Activated naive CD4-positive, alpha-beta T cell treated with anti-CD3 and anti-CD28 coated beads, Interleukin-2, amount 50 U/mL, for 16 hours (primary cell): ENCODE data around the gene FRMD4A.

Source experiments
- DNase-seq: peaks from one replicate; pipeline ENCODE4 v3.0.0-alpha.2; 2020

Gene FRMD4A

GRCh38 chr10:13707156-13707881, 623.4 kb downstream of the FRMD4A start:
- peak; percentile 30 for DNase-seq

GRCh38 chr10:13706604-13707003, 624.1 kb downstream of the FRMD4A start:
- DNase-seq = no peak

GRCh38 chr10:13706175-13706574, 624.5 kb downstream of the FRMD4A start:
- no peak for DNase-seq

GRCh38 chr10:13705526-13706174, 625.1 kb downstream of the FRMD4A start:
- no peak for DNase-seq

- DNase-seq = no peak
These were observed 625.8 kb downstream of the FRMD4A start for GRCh38 chr10:13704964-13705363.

- DNase-seq = no peak
These were observed 626.7 kb downstream of the FRMD4A start for GRCh38 chr10:13703997-13704536.

GRCh38 chr10:13703101-13703818, 627.5 kb downstream of the FRMD4A start:
- DNase-seq = no peak

GRCh38 chr10:13701157-13701919, 629.4 kb downstream of the FRMD4A start:
- DNase-seq = no peak

- DNase-seq = no peak
These were observed 630.1 kb downstream of the FRMD4A start for GRCh38 chr10:13700473-13701144.

GRCh38 chr10:13699216-13699615, 631.5 kb downstream of the FRMD4A start:
- no peak for DNase-seq

- DNase-seq = no peak
These were observed 632.5 kb downstream of the FRMD4A start for GRCh38 chr10:13698217-13698616.

GRCh38 chr10:13696071-13696470, 634.7 kb downstream of the FRMD4A start:
- DNase-seq = no peak

GRCh38 chr10:13695588-13695987, 635.1 kb downstream of the FRMD4A start:
- no peak for DNase-seq

- DNase-seq = no peak
These were observed 636.7 kb downstream of the FRMD4A start for GRCh38 chr10:13693783-13694700.

- DNase-seq = no peak
These were observed 640.4 kb downstream of the FRMD4A start for GRCh38 chr10:13690281-13690825.

GRCh38 chr10:13686331-13686752, 644.4 kb downstream of the FRMD4A start:
- DNase-seq = no peak

GRCh38 chr10:13685885-13686284, 644.8 kb downstream of the FRMD4A start:
- DNase-seq = no peak

GRCh38 chr10:13684806-13685482, 645.8 kb downstream of the FRMD4A start:
- no peak for DNase-seq

- no peak for DNase-seq
These were observed 646.4 kb downstream of the FRMD4A start for GRCh38 chr10:13684252-13684791.

GRCh38 chr10:13683017-13683416, 647.7 kb downstream of the FRMD4A start:
- DNase-seq = no peak
